Smooth muscle cell (in vitro differentiated cells): ENCODE results near the gene OCLN. TPM values are rescaled to one million over a fixed set of nuclear protein-coding genes. Genes with fewer than 3 reads are reported as not detected.
A peak's percentile ranks its signal among the peaks of the same experiment; 100 is the strongest.

Experiments
- DNase-seq: peaks from one replicate; lab custom pipeline; 2025; ENCODE audit not compliant: unreplicated experiment; lab: John Stamatoyannopoulos, UW
- H2AFZ ChIP-seq: fragments of 200-600 bp; sonication (generic); 2 replicates; pipeline ENCODE4 v1.6.0; 2016; ENCODE audit warnings: antibody characterized with exemption, low read depth, mild to moderate bottlenecking
- H3F3A ChIP-seq: fragments of 200-600 bp; sonication (generic); 2 replicates; pipeline ENCODE4 v1.6.0; 2017; ENCODE audit warnings: antibody characterized with exemption, low read depth
- H3K27ac ChIP-seq: fragments of 200-600 bp; sonication (generic); 2 replicates; pipeline ENCODE4 v1.5.1; 2016; ENCODE audit warnings: low read depth, mild to moderate bottlenecking
- H3K27me3 ChIP-seq: fragments of 200-600 bp; sonication (generic); 2 replicates; pipeline ENCODE4 v1.6.1; 2016; ENCODE audit warnings: low read depth, mild to moderate bottlenecking
- H3K36me3 ChIP-seq: fragments of 200-600 bp; sonication (generic); 2 replicates; pipeline ENCODE4 v1.5.1; 2016; ENCODE audit warnings: low read depth
- H3K4me1 ChIP-seq: fragments of 200-600 bp; sonication (generic); 2 replicates; pipeline ENCODE4 v1.5.1; 2016; ENCODE audit warnings: low read depth
- H3K4me2 ChIP-seq: fragments of 200-600 bp; sonication (generic); 2 replicates; pipeline ENCODE4 v1.6.0; 2016; ENCODE audit warnings: mild to moderate bottlenecking
- H3K4me3 ChIP-seq: fragments of 200-600 bp; sonication (generic); 2 replicates; pipeline ENCODE4 v1.5.1; 2016; ENCODE audit warnings: mild to moderate bottlenecking
- H3K79me2 ChIP-seq: fragments of 200-600 bp; sonication (generic); 2 replicates; pipeline ENCODE4 v1.6.0; 2016; ENCODE audit warnings: low read depth, mild to moderate bottlenecking
- H3K9ac ChIP-seq: fragments of 200-600 bp; sonication (generic); 2 replicates; pipeline ENCODE4 v1.6.0; 2016; ENCODE audit warnings: low read depth
- H3K9me3 ChIP-seq: fragments of 200-600 bp; sonication (generic); replicated peaks from 2 replicates; pipeline ENCODE4 v1.5.1; 2016; ENCODE audit warnings: low read depth
- H4K20me1 ChIP-seq: fragments of 200-600 bp; sonication (generic); 2 replicates; pipeline ENCODE4 v1.6.0; 2016; ENCODE audit warnings: low read depth
- CTCF ChIP-seq: fragments of 200-600 bp; sonication (generic); IDR thresholded peaks from 2 replicates; pipeline ENCODE4 v1.5.1; 2017; ENCODE audit warnings: borderline replicate concordance, mild to moderate bottlenecking, antibody characterized with exemption; ENCODE audit not compliant: insufficient read depth, poor library complexity, severe bottlenecking
- WGBS: methylation state at CpG from one replicate; pipeline ENCODE4 v1.1.7; 2016; ENCODE audit warnings: low lambda C conversion rate; 5-methylcytosine and 5-hydroxymethylcytosine counted together
- polyA plus RNA-seq: library from polyadenylated mRNA; unstranded; fragments of >200 nt; fragmentation: Nextera tagmentation; extraction: Ambion mirVana; gene quantifications from 2 replicates; pipeline ENCODE4 v1.2.1, GENCODE V29; 2016
- total RNA-seq: library from RNA; depleted of rRNA; stranded (reverse); fragments of >200 nt; gene quantifications from 2 replicates; pipeline ENCODE4 v1.2.3, GENCODE V29; 2014

The OCLN gene
- total and polyA plus RNA-seq, 2 experiments from 2014 or later, result 0.94 to 10.4 TPM

- H3K27me3 ChIP-seq, result peaks cover 64% of the 10 kb centered on the region
- H3K36me3 ChIP-seq, result no peaks in the 10 kb centered on the region
- 1% methylated on average over 61 of the region's 62 CpGs for WGBS
- peak overlapping the region; percentile 75 for H2AFZ ChIP-seq
- H3F3A ChIP-seq, result no peaks in the 10 kb centered on the region
- H3K4me2 ChIP-seq, result peak overlapping the region; percentile 89
- H3K27ac ChIP-seq, result peak overlapping the region; percentile 16
- H3K4me3 ChIP-seq, result peak overlapping the region; percentile 59
- H3K9me3 ChIP-seq, result no peaks in the 10 kb centered on the region
- H3K79me2 ChIP-seq, result no peaks in the 10 kb centered on the region
- H3K4me1 ChIP-seq, result peaks cover 3% of the 10 kb centered on the region
- no peaks in the 10 kb centered on the region for H4K20me1 ChIP-seq
- TF ChIP-seq CTCF, result no peak
- DNase-seq, result no peak
- peak overlapping the region; percentile 52 for H3K9ac ChIP-seq
Measured at GRCh38 chr5:69493396-69494133, 975 bp downstream of the OCLN start.

GRCh38 chr5:69494452-69494851 lies 1.9 kb downstream of the OCLN start:
- WGBS, result 69% methylated on average over 8 of the region's 8 CpGs

GRCh38 chr5:69497006-69497520 lies 4.5 kb downstream of the OCLN start:
- H3F3A ChIP-seq, result no peaks in the 10 kb centered on the region
- no peaks in the 10 kb centered on the region for H4K20me1 ChIP-seq
- H3K4me3 ChIP-seq, result no peak overlapping the region
- H3K36me3 ChIP-seq, result no peaks in the 10 kb centered on the region
- no peaks in the 10 kb centered on the region for H3K9me3 ChIP-seq
- TF ChIP-seq CTCF, result no peak
- H3K4me2 ChIP-seq, result no peak overlapping the region
- WGBS, result 78% methylated on average over 5 of the region's 5 CpGs
- no peak overlapping the region for H2AFZ ChIP-seq
- H3K9ac ChIP-seq, result no peak overlapping the region
- H3K4me1 ChIP-seq, result peaks cover 6% of the 10 kb centered on the region
- no peak overlapping the region for H3K27ac ChIP-seq
- H3K27me3 ChIP-seq, result peaks cover 38% of the 10 kb centered on the region
- no peaks in the 10 kb centered on the region for H3K79me2 ChIP-seq
- no peak for DNase-seq

More at GRCh38 chr5:69494452-69494851, 1.9 kb downstream of the OCLN start:
- DNase-seq, result no peak
- Histone ChIP-seq H3K27ac (no peak overlapping the region), H3K9ac (no peak overlapping the region), H3K36me3 (no peaks in the 10 kb centered on the region), H3F3A (no peaks in the 10 kb centered on the region), H3K4me3 (peak overlapping the region; percentile 59), H3K27me3 (peaks cover 60% of the 10 kb centered on the region), H3K79me2 (no peaks in the 10 kb centered on the region), H4K20me1 (no peaks in the 10 kb centered on the region), H3K9me3 (no peaks in the 10 kb centered on the region), H3K4me1 (peaks cover 4% of the 10 kb centered on the region), H3K4me2 (no peak overlapping the region), H2AFZ (no peak overlapping the region)
- TF ChIP-seq CTCF, result no peak

- H3K9me3 ChIP-seq, result no peaks in the 10 kb centered on the region
- DNase-seq, result no peak
- peaks cover 25% of the 10 kb centered on the region for H3K27me3 ChIP-seq
- H3F3A ChIP-seq, result no peaks in the 10 kb centered on the region
- no peak overlapping the region for H3K9ac ChIP-seq
- H3K79me2 ChIP-seq, result no peaks in the 10 kb centered on the region
- 58% methylated on average over 3 of the region's 3 CpGs for WGBS
- no peak overlapping the region for H3K27ac ChIP-seq
- H3K4me3 ChIP-seq, result no peak overlapping the region
- no peaks in the 10 kb centered on the region for H3K36me3 ChIP-seq
- no peak overlapping the region for H2AFZ ChIP-seq
- no peak overlapping the region for H3K4me2 ChIP-seq
- no peak for TF ChIP-seq CTCF
- H4K20me1 ChIP-seq, result no peaks in the 10 kb centered on the region
- peaks cover 12% of the 10 kb centered on the region for H3K4me1 ChIP-seq
Measured at GRCh38 chr5:69498384-69498783, 5.8 kb downstream of the OCLN start.
